GM21576 (cell line): ENCODE results near the gene NOBOX.
"Not testable (repeated sequence)": the region's sequence is repeated elsewhere in the genome, so short reads cannot be mapped to it uniquely, and the experiment has no call there.

Experiments used
- ATAC-seq: cut with Tn5 transposase; IDR thresholded peaks from one replicate; pipeline ENCODE4 v1.9.1; 2021; ENCODE audit warnings: mild to moderate bottlenecking, moderate library complexity; ENCODE audit not compliant: unreplicated experiment

The NOBOX gene

GRCh38 chr7:144403649-144404061 is at the start of gene NOBOX:
Gene NOBOX (minus strand): TSS chr7:144403693.
- no peak for ATAC-seq

- peak; percentile 56 for ATAC-seq
Observed at GRCh38 chr7:144452064-144452463, 48.6 kb upstream of the NOBOX start.

GRCh38 chr7:144445590-144445989 is 42.1 kb upstream of the NOBOX start:
- ATAC-seq: no peak

GRCh38 chr7:144439717-144440205 is 36.3 kb upstream of the NOBOX start:
- no peak for ATAC-seq

GRCh38 chr7:144438759-144439158 is 35.3 kb upstream of the NOBOX start:
- ATAC-seq: no peak

- peak; percentile 76 for ATAC-seq
Observed at GRCh38 chr7:144437370-144438191, 34.1 kb upstream of the NOBOX start.

- no peak for ATAC-seq
Observed at GRCh38 chr7:144436500-144436899, 33.0 kb upstream of the NOBOX start.

GRCh38 chr7:144428431-144428830 is 24.9 kb upstream of the NOBOX start:
- ATAC-seq: no peak

- ATAC-seq: not testable (repeated sequence)
Observed at GRCh38 chr7:144427539-144427938, 24.0 kb upstream of the NOBOX start.

- ATAC-seq: not testable (repeated sequence)
Observed at GRCh38 chr7:144418931-144419330, 15.4 kb upstream of the NOBOX start.

GRCh38 chr7:144416341-144416740 is 12.8 kb upstream of the NOBOX start:
- ATAC-seq: no peak

- no peak for ATAC-seq
Observed at GRCh38 chr7:144415858-144416257, 12.4 kb upstream of the NOBOX start.

GRCh38 chr7:144414815-144415214 is 11.3 kb upstream of the NOBOX start:
- no peak for ATAC-seq

GRCh38 chr7:144410441-144410840 is 6.9 kb upstream of the NOBOX start:
- no peak for ATAC-seq

- no peak for ATAC-seq
Observed at GRCh38 chr7:144408121-144408520, 4.6 kb upstream of the NOBOX start.

- ATAC-seq: no peak
Observed at GRCh38 chr7:144407266-144407931, 3.9 kb upstream of the NOBOX start.

GRCh38 chr7:144404946-144405345 is 1.5 kb upstream of the NOBOX start:
- no peak for ATAC-seq

- no peak for ATAC-seq
Observed at GRCh38 chr7:144403102-144403501, 391 bp downstream of the NOBOX start.

- ATAC-seq: no peak
Observed at GRCh38 chr7:144401490-144401889, 2.0 kb downstream of the NOBOX start.

- ATAC-seq: no peak
Observed at GRCh38 chr7:144399946-144400345, 3.5 kb downstream of the NOBOX start.

- no peak for ATAC-seq
Observed at GRCh38 chr7:144398911-144399310, 4.6 kb downstream of the NOBOX start.

- no peak for ATAC-seq
Observed at GRCh38 chr7:144398291-144398690, 5.2 kb downstream of the NOBOX start.
